NCI-H2029 (cell line): Measurements from ENCODE around the gene MVB12B.
"Not testable (repeated sequence)": the region's sequence is repeated elsewhere in the genome, so short reads cannot be mapped to it uniquely, and the experiment has no call there.

Experiments
- DNase-seq: peaks from one replicate; lab custom pipeline; 2025; lab: John Stamatoyannopoulos, UW

MVB12B gene

GRCh38 chr9:126326228-126327005 is at the start of gene MVB12B:
MVB12B (plus strand) TSS chr9:126326829; CDS start chr9:126326930, 101 bp downstream.
- DNase-seq = no peak

- DNase-seq = no peak
Observed at GRCh38 chr9:126283799-126284465, 42.7 kb upstream of the MVB12B start.

- DNase-seq = not testable (repeated sequence)
Observed at GRCh38 chr9:126285652-126286051, 41.0 kb upstream of the MVB12B start.

GRCh38 chr9:126287166-126287866 is 39.3 kb upstream of the MVB12B start:
- DNase-seq = no peak

- no peak for DNase-seq
Observed at GRCh38 chr9:126290871-126291270, 35.8 kb upstream of the MVB12B start.

- DNase-seq = no peak
Observed at GRCh38 chr9:126291925-126292324, 34.7 kb upstream of the MVB12B start.

GRCh38 chr9:126292736-126293521 is 33.7 kb upstream of the MVB12B start:
- DNase-seq = no peak

- DNase-seq = no peak
Observed at GRCh38 chr9:126293522-126293889, 33.1 kb upstream of the MVB12B start.

GRCh38 chr9:126294331-126295081 is 32.1 kb upstream of the MVB12B start:
- DNase-seq = no peak

GRCh38 chr9:126295082-126295477 is 31.5 kb upstream of the MVB12B start:
- no peak for DNase-seq

- DNase-seq = no peak
Observed at GRCh38 chr9:126295516-126295915, 31.1 kb upstream of the MVB12B start.

- no peak for DNase-seq
Observed at GRCh38 chr9:126295936-126296600, 30.6 kb upstream of the MVB12B start.

GRCh38 chr9:126296687-126297086 is 29.9 kb upstream of the MVB12B start:
- DNase-seq = no peak

GRCh38 chr9:126297661-126298060 is 29.0 kb upstream of the MVB12B start:
- DNase-seq = no peak

GRCh38 chr9:126298063-126298801 is 28.4 kb upstream of the MVB12B start:
- DNase-seq = no peak

- no peak for DNase-seq
Observed at GRCh38 chr9:126299706-126300276, 26.8 kb upstream of the MVB12B start.

GRCh38 chr9:126301196-126301595 is 25.4 kb upstream of the MVB12B start:
- no peak for DNase-seq

- peak; percentile 64 for DNase-seq
Observed at GRCh38 chr9:126301985-126302603, 24.5 kb upstream of the MVB12B start.

GRCh38 chr9:126302730-126303129 is 23.9 kb upstream of the MVB12B start:
- DNase-seq = no peak
